Liver (tissue), 3 donors: ENCODE measurements around the gene ANO8.

ENCODE experiments used
- EGR1 ChIP-seq, 2 donors: IDR thresholded peaks; 2 replicates each; pipeline ENCODE4 v1.6.1; 2016 to 2018; ENCODE audit warnings: antibody characterized with exemption in 2 of 2, low read depth in 2 of 2
- FOXA1 ChIP-seq: IDR thresholded peaks from 2 replicates; pipeline ENCODE4 v1.6.1; 2016; ENCODE audit warnings: antibody characterized with exemption
- HNF4A ChIP-seq, 2 donors: conservative IDR thresholded peaks; 2 replicates each; pipeline ENCODE4 v1.6.1; 2016; ENCODE audit warnings: antibody characterized with exemption in 2 of 2, mild to moderate bottlenecking in 2 of 2
- JUND ChIP-seq, 2 donors: IDR thresholded peaks; 2 replicates each; pipeline ENCODE4 v1.6.1; 2016; ENCODE audit warnings: antibody characterized with exemption in 2 of 2
- TF ChIP-seq, protein P1 (sequence below): fragments of 150-350 bp; IDR thresholded peaks from 2 replicates; pipeline ENCODE4 v1.5.1; 2017; ENCODE audit warnings: improper control_type of control experiment, low read depth, low read length; ENCODE audit not compliant: missing input control
- TF ChIP-seq, protein P2 (sequence below): IDR thresholded peaks from 2 replicates; pipeline ENCODE4 v1.6.1; 2016; ENCODE audit warnings: antibody characterized with exemption
- donor health status: healthy.
- donor health status: healthy.

DNA sequence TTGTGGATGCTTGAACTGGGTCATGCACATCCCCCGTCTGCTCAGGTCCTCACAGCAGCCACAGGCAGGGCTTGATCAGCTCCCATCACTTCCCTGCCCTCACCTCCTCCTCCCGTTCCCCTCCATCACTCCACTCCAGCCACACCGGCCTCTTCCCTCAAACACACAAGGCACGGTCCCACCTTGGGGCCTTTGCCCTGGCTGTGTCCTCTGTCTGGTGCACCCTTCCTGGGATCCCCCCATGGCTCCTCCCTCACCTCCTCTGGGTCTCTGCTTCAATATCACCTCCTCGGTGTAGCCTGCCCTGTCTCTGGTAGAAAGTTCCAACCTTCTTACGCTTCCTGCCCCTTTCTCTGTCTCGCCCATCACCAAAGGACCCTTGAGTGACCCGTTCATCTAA lies 18.7 kb upstream of the ANO8 start:
- TF ChIP-seq, protein P1, sequence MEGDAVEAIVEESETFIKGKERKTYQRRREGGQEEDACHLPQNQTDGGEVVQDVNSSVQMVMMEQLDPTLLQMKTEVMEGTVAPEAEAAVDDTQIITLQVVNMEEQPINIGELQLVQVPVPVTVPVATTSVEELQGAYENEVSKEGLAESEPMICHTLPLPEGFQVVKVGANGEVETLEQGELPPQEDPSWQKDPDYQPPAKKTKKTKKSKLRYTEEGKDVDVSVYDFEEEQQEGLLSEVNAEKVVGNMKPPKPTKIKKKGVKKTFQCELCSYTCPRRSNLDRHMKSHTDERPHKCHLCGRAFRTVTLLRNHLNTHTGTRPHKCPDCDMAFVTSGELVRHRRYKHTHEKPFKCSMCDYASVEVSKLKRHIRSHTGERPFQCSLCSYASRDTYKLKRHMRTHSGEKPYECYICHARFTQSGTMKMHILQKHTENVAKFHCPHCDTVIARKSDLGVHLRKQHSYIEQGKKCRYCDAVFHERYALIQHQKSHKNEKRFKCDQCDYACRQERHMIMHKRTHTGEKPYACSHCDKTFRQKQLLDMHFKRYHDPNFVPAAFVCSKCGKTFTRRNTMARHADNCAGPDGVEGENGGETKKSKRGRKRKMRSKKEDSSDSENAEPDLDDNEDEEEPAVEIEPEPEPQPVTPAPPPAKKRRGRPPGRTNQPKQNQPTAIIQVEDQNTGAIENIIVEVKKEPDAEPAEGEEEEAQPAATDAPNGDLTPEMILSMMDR, result no peak
- no peak for TF ChIP-seq JUND (IDR thresholded peaks at IDR 0.05)
- TF ChIP-seq, protein P2, sequence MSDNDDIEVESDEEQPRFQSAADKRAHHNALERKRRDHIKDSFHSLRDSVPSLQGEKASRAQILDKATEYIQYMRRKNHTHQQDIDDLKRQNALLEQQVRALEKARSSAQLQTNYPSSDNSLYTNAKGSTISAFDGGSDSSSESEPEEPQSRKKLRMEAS, result no peak
- no peak for TF ChIP-seq FOXA1
- TF ChIP-seq EGR1 (IDR thresholded peaks at IDR 0.05; ENCODE audit: low read depth in 2 of 2), result no peak
- no peak for TF ChIP-seq HNF4A (conservative IDR thresholded peaks at IDR 0.05)
